ENCODE measurements around the gene PALD1.

- TF ChIP-seq POLR2AphosphoS2 (conservative IDR thresholded peaks at IDR 0.05; ENCODE audit: low read length), result no peak
- no peak for TF ChIP-seq FOSL2 (IDR thresholded peaks at IDR 0.05)
- no peak for TF ChIP-seq FOSL2 (CRISPR knock-in tag; IDR thresholded peaks at IDR 0.05)
Observed at GRCh38 chr10:70590655-70591416, 112.3 kb downstream of the PALD1 start.

Measured in A549 (cell line).